HepG2 (cell line): Measurements from ENCODE around the gene GPR61. TPM values are rescaled to one million over a fixed set of nuclear protein-coding genes. Genes with fewer than 3 reads are reported as not detected.

ENCODE experiments used
- ATAC-seq: fragments of 200-7000 bp; cut with Tn5 transposase; 3 replicates; pipeline ENCODE4 v1.9.1; 2020; ENCODE audit warnings: mild to moderate bottlenecking, moderate library complexity
- BruUV-seq: library from RNA; stranded (reverse); fragments of 400-500 nt; replicated peaks from 2 replicates; lab custom pipeline; 2021; lab: Mats Ljungman, UMichigan
- CTCF ChIA-PET: fragments of 300-600 bp; formaldehyde crosslinking; extraction: SDS; loops from one replicate; lab custom pipeline; 2021; ENCODE audit warnings: low total read pairs, inconsistent platforms, low intra/inter-chr PET ratio; lab: Yijun Ruan, JAX
- POLR2A ChIA-PET: fragments of 350-600 bp; sonication (Branson Sonifier 250); formaldehyde crosslinking; loops from one replicate; lab custom pipeline; 2020; ENCODE audit warnings: antibody characterized with exemption, inconsistent platforms; lab: Yijun Ruan, JAX
- DNase-seq: peaks from one replicate; pipeline ENCODE4 v3.0.0-alpha.2; 2015; ENCODE audit warnings: low spot score
- FAIRE-seq: peaks from 3 replicates; lab custom pipeline; 2011; peaks lifted over from hg19 to GRCh38; lab: Jason Lieb, UNC
- H2AFZ ChIP-seq: one replicate; pipeline ENCODE4 v1.6.1; 2011; ENCODE audit warnings: low read length, inconsistent platforms
- H3K27ac ChIP-seq: fragments of 300-600 bp; 3 replicates; pipeline ENCODE4 v1.8.0; 2011; ENCODE audit warnings: mixed run types, mild to moderate bottlenecking, mixed read lengths, low read length, inconsistent platforms; ENCODE audit not compliant: insufficient read depth; ENCODE audit errors: extremely low read length
- H3K27me3 ChIP-seq, 2 experiments: fragments of 200-600 bp in 1 of 2; 2 replicates in 1 of 2; 3 replicates in 1 of 2; pipeline versions ENCODE4 v1.6.0 to v1.8.0; 2011; ENCODE audit warnings: low read length in 2 of 2, mild to moderate bottlenecking in 2 of 2, moderate library complexity in 2 of 2, inconsistent platforms in 1 of 2; ENCODE audit not compliant: insufficient read depth in 2 of 2, control insufficient read depth in 1 of 2
- H3K36me3 ChIP-seq, 2 experiments: fragments of 200-600 bp in 1 of 2; replicated peaks in 1 of 2; 2 replicates in 1 of 2; 3 replicates in 1 of 2; pipeline versions ENCODE4 v1.5.1 to v1.8.0; 2011; ENCODE audit warnings: low read length in 2 of 2, inconsistent platforms in 1 of 2; ENCODE audit not compliant: insufficient read depth in 2 of 2, control insufficient read depth in 1 of 2
- H3K4me1 ChIP-seq: 2 replicates; pipeline ENCODE4 v1.5.1; 2012; ENCODE audit warnings: low read length, inconsistent platforms; ENCODE audit not compliant: insufficient read depth
- H3K4me2 ChIP-seq: 2 replicates; pipeline ENCODE4 v1.6.0; 2011; ENCODE audit warnings: low read depth, low read length, inconsistent platforms
- H3K4me3 ChIP-seq, 3 experiments: fragments of 200-600 bp in 1 of 3; sonication (generic), shearing (Covaris generic) in 1 of 3; replicated peaks in 1 of 3; 2 replicates each; pipeline ENCODE4 v1.5.1; 2011 to 2016; ENCODE audit warnings: low read length in 3 of 3, inconsistent platforms in 2 of 3, low read depth in 2 of 3, mild to moderate bottlenecking in 2 of 3, control low read depth in 1 of 3, mixed read lengths in 1 of 3; ENCODE audit not compliant: insufficient read depth in 1 of 3
- H3K79me2 ChIP-seq: one replicate; pipeline ENCODE4 v1.6.1; 2011; ENCODE audit warnings: low read length, inconsistent platforms; ENCODE audit not compliant: insufficient read depth
- H3K9ac ChIP-seq: 2 replicates; pipeline ENCODE4 v1.6.0; 2011; ENCODE audit warnings: mild to moderate bottlenecking, low read depth, low read length, inconsistent platforms; ENCODE audit not compliant: insufficient read depth
- H3K9me3 ChIP-seq: 2 replicates; pipeline ENCODE4 v1.5.1; 2012; ENCODE audit warnings: mild to moderate bottlenecking, low read length
- H4K20me1 ChIP-seq: 2 replicates; pipeline ENCODE4 v1.6.0; 2011; ENCODE audit warnings: inconsistent platforms, mild to moderate bottlenecking, low read length, moderate library complexity; ENCODE audit not compliant: insufficient read depth
- CC2D1A ChIP-seq: sonication (generic); formaldehyde crosslinking; IDR thresholded peaks from 2 replicates; pipeline ENCODE4 v1.8.1; 2023; ENCODE audit warnings: mild to moderate bottlenecking, missing genetic modification reagents
- ETV6 ChIP-seq: sonication (generic); formaldehyde crosslinking; conservative IDR thresholded peaks from 2 replicates; pipeline ENCODE4 v1.4.0; 2020; ENCODE audit warnings: missing genetic modification reagents
- HDAC2 ChIP-seq: sonication (generic); formaldehyde crosslinking; IDR thresholded peaks from 2 replicates; pipeline ENCODE4 v1.4.0; 2020; ENCODE audit warnings: missing genetic modification reagents
- MAFF ChIP-seq: IDR thresholded peaks from 2 replicates; pipeline ENCODE4 v1.6.1; 2011; ENCODE audit warnings: low read depth, low read length, improper control_type of control experiment
- PPARG ChIP-seq: conservative IDR thresholded peaks from 2 replicates; pipeline ENCODE4 v1.6.1; 2016; ENCODE audit warnings: missing biosample characterization, missing genetic modification reagents
- STAG1 ChIP-seq: sonication (generic); formaldehyde crosslinking; IDR thresholded peaks from 2 replicates; pipeline ENCODE4 v1.4.0; 2020; ENCODE audit warnings: missing genetic modification reagents
- UBTF ChIP-seq: sonication (generic); formaldehyde crosslinking; IDR thresholded peaks from 2 replicates; pipeline ENCODE4 v1.4.0; 2020; ENCODE audit warnings: mild to moderate bottlenecking, missing genetic modification reagents
- ZBTB38 ChIP-seq: sonication (generic); formaldehyde crosslinking; IDR thresholded peaks from 2 replicates; pipeline ENCODE4 v1.5.1; 2020; ENCODE audit warnings: mild to moderate bottlenecking, missing genetic modification reagents
- ZFP41 ChIP-seq: sonication (generic); formaldehyde crosslinking; IDR thresholded peaks from 2 replicates; pipeline ENCODE4 v1.4.0; 2020; ENCODE audit warnings: mild to moderate bottlenecking, missing genetic modification reagents, borderline replicate concordance
- ZMAT3 ChIP-seq: sonication (generic); formaldehyde crosslinking; conservative IDR thresholded peaks from 2 replicates; pipeline ENCODE4 v1.7.0; 2021; ENCODE audit warnings: missing genetic modification reagents
- ZNF382 ChIP-seq: sonication (generic); formaldehyde crosslinking; IDR thresholded peaks from 2 replicates; pipeline ENCODE4 v1.5.0; 2020; ENCODE audit warnings: missing genetic modification reagents, mild to moderate bottlenecking, borderline replicate concordance
- ZNF737 ChIP-seq: sonication (generic); formaldehyde crosslinking; IDR thresholded peaks from 2 replicates; pipeline ENCODE4 v1.5.0; 2020; ENCODE audit warnings: missing genetic modification reagents, mild to moderate bottlenecking, borderline replicate concordance
- WGBS: methylation state at CpG from one replicate; pipeline ENCODE4 v1.1.6; 2017; ENCODE audit warnings: low lambda C conversion rate; 5-methylcytosine and 5-hydroxymethylcytosine counted together
- in situ Hi-C: cut with HindIII; loops from 2 replicates; pipeline ENCODE4 v1.10.0; 2017; ENCODE audit warnings: low pct_unique_long_range_greater_than_20kb; ENCODE audit not compliant: extremely low pct_ligation_motif_present
- intact Hi-C: fragments of 100-400 bp; cut with micrococcal nuclease; formaldehyde crosslinking; loops from one replicate; pipeline ENCODE4 v1.10.0; 2022; ENCODE audit not compliant: unreplicated experiment
- polyA plus RNA-seq, 8 experiments: library from polyadenylated mRNA; depleted of rRNA in 3 of 8; stranded (reverse) in 7 of 8; unstranded in 1 of 8; fragments of >200 nt; fragmentation: Illumina TruSeq in 4 of 8; extraction: Trizol in 4 of 8; gene quantifications; 2 replicates each; pipeline versions ENCODE4 v1.2.1 to v1.2.3, GENCODE V29; 2011 to 2016; ENCODE audit warnings: low read depth in 4 of 8, missing spikeins in 1 of 8, mixed read lengths in 1 of 8; ENCODE audit not compliant: insufficient read depth in 1 of 8
- total RNA-seq, 5 experiments: library from RNA; depleted of rRNA; stranded (reverse); fragments of >200 nt; fragmentation: Illumina TruSeq; extraction: Trizol; gene quantifications; 2 replicates each; pipeline ENCODE4 v1.2.3, GENCODE V29; 2016; ENCODE audit warnings: low read depth in 1 of 5

GPR61 gene
- total and polyA plus RNA-seq, 2 of the 13 experiments (the other 11 are each of a cell fraction or from before 2014, with no cell fraction given), result not detected

DNA sequence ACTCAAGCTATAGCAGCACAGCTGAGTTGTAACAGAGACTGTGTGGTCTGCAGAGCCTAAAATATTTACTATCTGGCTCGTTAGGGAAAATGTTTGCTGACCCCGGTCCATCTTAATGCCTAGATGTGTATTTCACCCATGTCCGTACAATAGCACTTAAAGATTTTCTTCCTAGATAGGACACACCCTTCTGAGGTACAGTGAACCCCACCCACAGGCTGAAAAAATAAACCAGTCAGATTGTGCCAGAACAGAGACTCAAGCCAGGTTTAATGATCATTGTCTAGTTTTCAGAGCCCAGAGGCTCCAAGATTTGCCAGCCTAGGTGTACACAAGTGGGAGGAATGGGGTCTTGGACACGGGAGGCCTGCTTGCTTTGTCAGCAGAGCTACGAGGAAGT, 35.7 kb upstream of the GPR61 start:
- CTCF ChIA-PET, result no interaction called here
- no peak for FAIRE-seq
- H3K79me2 ChIP-seq, result no peaks in the 10 kb centered on the region

GRCh38 chr1:109504974-109505373, 34.7 kb upstream of the GPR61 start:
- in situ Hi-C loops (no loop called here), intact Hi-C loops (no loop called here)
- H3K79me2 ChIP-seq, result no peaks in the 10 kb centered on the region
- H3K27ac ChIP-seq, result no peak overlapping the region
- H3K4me3 ChIP-seq, result no peak overlapping the region
- H2AFZ ChIP-seq, result no peak overlapping the region
- 0% methylated on average over 1 of the region's 1 CpG for WGBS
- no peak for DNase-seq
- FAIRE-seq, result no peak
- H3K9me3 ChIP-seq, result no peaks in the 10 kb centered on the region
- CTCF ChIA-PET, result no interaction called here
- no peak for ATAC-seq
- H3K36me3 ChIP-seq, result no peaks in the 10 kb centered on the region
- peaks cover 9% of the 10 kb centered on the region for H3K4me1 ChIP-seq
- H3K27me3 ChIP-seq, result peaks cover 0 to 4% of the 10 kb centered on the region in 2 experiments; a peak in 2 of 5 replicates
- H3K4me2 ChIP-seq, result no peak overlapping the region
- no TSS peak for BruUV-seq
- TF ChIP-seq UBTF (CRISPR knock-in tag), result no peak
- no peak for TF ChIP-seq HDAC2 (CRISPR knock-in tag)
- TF ChIP-seq ETV6 (CRISPR knock-in tag), result no peak
- TF ChIP-seq ZMAT3 (CRISPR knock-in tag), result no peak
- TF ChIP-seq ZNF382, result no peak
- no peak for TF ChIP-seq ZBTB38 (CRISPR knock-in tag)
- TF ChIP-seq ZNF737 (CRISPR knock-in tag), result no peak
- TF ChIP-seq, all 625 proteins: peak for 0
- Histone ChIP-seq H3K9ac (no peak overlapping the region), H4K20me1 (no peaks in the 10 kb centered on the region)
- POLR2A ChIA-PET, result no interaction called here

More for the DNA sequence above, 35.7 kb upstream of the GPR61 start:
- H3K4me2 ChIP-seq, result no peak overlapping the region
- no peak for DNase-seq
- H3K4me3 ChIP-seq, result no peak overlapping the region
- H2AFZ ChIP-seq, result no peak overlapping the region
- 0 out of 2 replicates have a peak, but pooled peaks cover 2% of the 10 kb centered on the region for H3K4me1 ChIP-seq
- BruUV-seq, result no TSS peak
- H3K36me3 ChIP-seq, result no peaks in the 10 kb centered on the region
- TF ChIP-seq MAFF (no peak), ZFP41 (CRISPR knock-in tag) (no peak), STAG1 (no peak), PPARG (CRISPR knock-in tag) (no peak), CC2D1A (no peak)
- TF ChIP-seq, all 625 proteins: peak for 0
- H3K9ac ChIP-seq, result no peak overlapping the region
- peaks cover 0 to 3% of the 10 kb centered on the region in 2 experiments; a peak in 1 of 5 replicates for H3K27me3 ChIP-seq
- intact Hi-C loops, result no loop called here
- in situ Hi-C loops, result no loop called here
- POLR2A ChIA-PET, result no interaction called here
- WGBS, result 53% methylated on average over 5 of the region's 5 CpGs
- ATAC-seq, result no peak
- no peaks in the 10 kb centered on the region for H4K20me1 ChIP-seq
- H3K27ac ChIP-seq, result no peak overlapping the region
- H3K9me3 ChIP-seq, result no peaks in the 10 kb centered on the region
